ENCODE data around the gene CYP19A1.

The CYP19A1 gene

GRCh38 chr15:51212239-51212638, 126.2 kb downstream of the CYP19A1 start:
- TF ChIP-seq, protein P1, sequence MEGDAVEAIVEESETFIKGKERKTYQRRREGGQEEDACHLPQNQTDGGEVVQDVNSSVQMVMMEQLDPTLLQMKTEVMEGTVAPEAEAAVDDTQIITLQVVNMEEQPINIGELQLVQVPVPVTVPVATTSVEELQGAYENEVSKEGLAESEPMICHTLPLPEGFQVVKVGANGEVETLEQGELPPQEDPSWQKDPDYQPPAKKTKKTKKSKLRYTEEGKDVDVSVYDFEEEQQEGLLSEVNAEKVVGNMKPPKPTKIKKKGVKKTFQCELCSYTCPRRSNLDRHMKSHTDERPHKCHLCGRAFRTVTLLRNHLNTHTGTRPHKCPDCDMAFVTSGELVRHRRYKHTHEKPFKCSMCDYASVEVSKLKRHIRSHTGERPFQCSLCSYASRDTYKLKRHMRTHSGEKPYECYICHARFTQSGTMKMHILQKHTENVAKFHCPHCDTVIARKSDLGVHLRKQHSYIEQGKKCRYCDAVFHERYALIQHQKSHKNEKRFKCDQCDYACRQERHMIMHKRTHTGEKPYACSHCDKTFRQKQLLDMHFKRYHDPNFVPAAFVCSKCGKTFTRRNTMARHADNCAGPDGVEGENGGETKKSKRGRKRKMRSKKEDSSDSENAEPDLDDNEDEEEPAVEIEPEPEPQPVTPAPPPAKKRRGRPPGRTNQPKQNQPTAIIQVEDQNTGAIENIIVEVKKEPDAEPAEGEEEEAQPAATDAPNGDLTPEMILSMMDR (IDR thresholded peaks at IDR 0.05) = no peak
- Histone ChIP-seq H3K4me3 (no peak overlapping the region), H3K27ac (no peak overlapping the region)
- no peak for DNase-seq (ENCODE audit: low spot score)

DNA sequence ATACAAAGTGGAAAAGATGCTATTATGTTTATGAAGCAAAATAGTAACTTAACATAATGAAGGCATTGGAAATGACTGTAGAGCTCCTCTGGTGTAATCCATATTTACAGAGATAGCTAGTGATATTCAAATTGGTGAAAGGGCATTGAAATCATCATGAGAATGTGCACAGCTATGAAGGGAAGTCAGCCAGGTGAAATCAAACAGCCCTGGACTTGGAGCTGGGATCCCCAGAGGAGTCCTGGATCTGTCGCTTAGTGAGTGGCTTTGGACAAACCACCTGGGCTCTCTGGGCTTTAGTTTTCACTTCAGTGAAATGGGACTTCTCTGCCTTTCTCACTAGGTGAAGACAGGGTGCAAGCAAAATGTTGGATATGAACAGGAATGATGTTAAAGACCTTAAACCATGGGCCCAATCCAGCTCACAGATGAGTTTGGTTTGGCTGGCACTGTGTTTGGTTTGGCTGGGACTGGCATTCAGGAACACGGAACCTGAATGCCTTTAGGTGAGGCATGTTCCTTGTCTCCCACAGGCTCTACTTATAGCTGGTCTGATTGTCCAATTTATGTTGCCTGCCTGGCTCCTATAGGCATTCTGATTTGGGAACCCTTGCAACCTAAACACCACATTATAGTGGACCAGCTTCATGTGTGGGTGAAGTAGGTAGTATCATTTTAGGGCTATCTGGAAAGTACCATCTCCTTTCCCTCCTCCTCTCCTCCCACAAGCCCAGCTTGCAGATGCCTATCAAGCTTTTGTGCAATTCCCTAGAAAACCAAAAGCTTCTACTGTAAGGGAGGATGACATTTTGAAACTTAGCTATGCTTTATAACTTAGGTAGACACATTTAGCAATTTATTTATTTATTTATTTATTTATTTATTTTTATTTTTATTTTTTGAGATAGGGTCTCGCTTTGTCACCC, 133.1 kb downstream of the CYP19A1 start:
- TF ChIP-seq, protein P1 (IDR thresholded peaks at IDR 0.05) = no peak
- Histone ChIP-seq H3K27ac (no peak overlapping the region), H3K4me3 (no peak overlapping the region)
- no peak for DNase-seq (ENCODE audit: low spot score)

DNA sequence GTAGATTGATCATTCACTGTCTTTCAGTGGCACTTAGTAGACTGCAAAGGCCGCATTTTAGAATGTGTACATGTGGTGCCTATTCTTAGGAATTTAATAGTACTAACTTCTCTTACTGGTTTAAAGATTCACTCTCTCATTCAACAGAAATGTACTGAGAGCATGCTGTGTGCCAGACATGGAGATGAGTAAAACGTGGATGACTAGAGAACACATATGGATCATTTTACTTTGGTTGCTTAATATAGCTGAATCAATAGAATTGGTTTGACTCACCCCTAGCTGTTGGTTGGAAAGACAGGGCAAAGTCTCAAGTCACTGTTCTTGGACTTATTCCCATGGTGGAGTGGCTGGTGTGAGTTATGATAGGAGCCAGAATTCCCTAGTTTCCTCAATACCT, 134.6 kb downstream of the CYP19A1 start:
- Histone ChIP-seq H3K27ac (no peak overlapping the region), H3K4me3 (no peak overlapping the region)
- no peak for DNase-seq (ENCODE audit: low spot score)
- TF ChIP-seq, protein P1 (IDR thresholded peaks at IDR 0.05) = no peak

DNA sequence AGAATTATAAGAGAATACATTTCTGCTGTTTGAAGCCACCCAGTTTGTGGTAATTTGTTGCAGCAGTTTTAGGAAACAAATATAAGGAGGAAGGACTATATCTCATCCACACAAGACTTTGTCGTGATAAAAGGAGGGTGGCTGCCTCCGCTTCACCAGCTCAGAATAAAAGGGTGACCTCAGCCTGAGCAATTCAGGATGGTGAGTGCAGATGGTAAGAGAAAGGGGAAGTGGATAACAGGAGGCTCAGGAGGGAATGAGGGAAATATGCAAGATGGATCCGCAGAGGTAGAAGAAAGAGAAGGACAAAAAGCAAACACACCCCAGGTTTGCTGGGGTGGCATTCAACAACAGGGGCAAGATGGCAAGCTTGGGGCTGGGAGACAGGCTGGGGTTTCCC, 135.6 kb downstream of the CYP19A1 start:
- Histone ChIP-seq H3K27ac (no peak overlapping the region), H3K4me3 (no peak overlapping the region)
- no peak for DNase-seq (ENCODE audit: low spot score)
- TF ChIP-seq, protein P1 (IDR thresholded peaks at IDR 0.05) = no peak

GRCh38 chr15:51201581-51201980, 136.8 kb downstream of the CYP19A1 start:
- DNase-seq (ENCODE audit: low spot score) = no peak
- H3K4me3 ChIP-seq = no peak overlapping the region
- H3K27ac ChIP-seq = no peak overlapping the region
- TF ChIP-seq, protein P1 (IDR thresholded peaks at IDR 0.05) = no peak

GRCh38 chr15:51200792-51201191, 137.6 kb downstream of the CYP19A1 start:
- TF ChIP-seq, protein P1 (IDR thresholded peaks at IDR 0.05) = no peak
- Histone ChIP-seq H3K27ac (no peak overlapping the region), H3K4me3 (no peak overlapping the region)
- DNase-seq (ENCODE audit: low spot score) = no peak

DNA sequence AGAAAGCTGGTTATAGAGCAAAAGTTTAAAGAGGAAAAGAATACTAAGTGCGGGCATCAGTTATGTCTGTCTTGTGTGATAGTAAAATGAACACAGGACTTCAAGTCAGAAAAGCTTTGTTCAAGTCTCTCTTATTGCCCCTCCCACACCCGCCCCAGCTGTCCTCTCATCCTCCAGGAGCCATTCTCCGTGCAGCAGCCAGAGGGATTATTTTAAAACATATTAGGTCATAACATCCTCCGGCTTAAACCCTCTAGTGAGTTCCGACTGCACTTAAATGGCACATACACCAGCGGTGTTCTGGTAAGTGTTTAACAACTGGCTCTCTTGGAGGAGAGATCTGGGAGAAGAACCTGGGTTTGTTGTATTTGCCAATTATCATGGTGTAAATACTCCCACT, 138.9 kb downstream of the CYP19A1 start:
- no peak for DNase-seq (ENCODE audit: low spot score)
- TF ChIP-seq, protein P1 (IDR thresholded peaks at IDR 0.05) = no peak
- Histone ChIP-seq H3K27ac (no peak overlapping the region), H3K4me3 (no peak overlapping the region)

Measured in coronary artery (tissue), 2 donors.